ENCODE measurements around the gene CFC1B.
"Not testable (repeated sequence)": the region's sequence is repeated elsewhere in the genome, so short reads cannot be mapped to it uniquely, and the experiment has no call there.

The CFC1B gene

GRCh38 chr2:130571929-130572328, 50.9 kb downstream of the CFC1B start:
- not testable (repeated sequence) for DNase-seq

GRCh38 chr2:130574230-130574629, 53.2 kb downstream of the CFC1B start:
- DNase-seq: not testable (repeated sequence)

- not testable (repeated sequence) for DNase-seq
These were observed 55.3 kb downstream of the CFC1B start for GRCh38 chr2:130576209-130576784.

GRCh38 chr2:130577559-130577958, 56.5 kb downstream of the CFC1B start:
- not testable (repeated sequence) for DNase-seq

Data from GF-D8 (cell line).